ENCODE measurements around the gene NREP.

GRCh38 chr5:111790295-111790694, 33.3 kb upstream of the NREP start:
- TF ChIP-seq, protein P1, sequence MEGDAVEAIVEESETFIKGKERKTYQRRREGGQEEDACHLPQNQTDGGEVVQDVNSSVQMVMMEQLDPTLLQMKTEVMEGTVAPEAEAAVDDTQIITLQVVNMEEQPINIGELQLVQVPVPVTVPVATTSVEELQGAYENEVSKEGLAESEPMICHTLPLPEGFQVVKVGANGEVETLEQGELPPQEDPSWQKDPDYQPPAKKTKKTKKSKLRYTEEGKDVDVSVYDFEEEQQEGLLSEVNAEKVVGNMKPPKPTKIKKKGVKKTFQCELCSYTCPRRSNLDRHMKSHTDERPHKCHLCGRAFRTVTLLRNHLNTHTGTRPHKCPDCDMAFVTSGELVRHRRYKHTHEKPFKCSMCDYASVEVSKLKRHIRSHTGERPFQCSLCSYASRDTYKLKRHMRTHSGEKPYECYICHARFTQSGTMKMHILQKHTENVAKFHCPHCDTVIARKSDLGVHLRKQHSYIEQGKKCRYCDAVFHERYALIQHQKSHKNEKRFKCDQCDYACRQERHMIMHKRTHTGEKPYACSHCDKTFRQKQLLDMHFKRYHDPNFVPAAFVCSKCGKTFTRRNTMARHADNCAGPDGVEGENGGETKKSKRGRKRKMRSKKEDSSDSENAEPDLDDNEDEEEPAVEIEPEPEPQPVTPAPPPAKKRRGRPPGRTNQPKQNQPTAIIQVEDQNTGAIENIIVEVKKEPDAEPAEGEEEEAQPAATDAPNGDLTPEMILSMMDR (IDR thresholded peaks at IDR 0.05; ENCODE audit: low read depth, low read length) = no peak
- TF ChIP-seq EZH2phosphoT487 (IDR thresholded peaks at IDR 0.05; ENCODE audit: low read depth) = no peak
